ENCODE measurements around the gene LRP11. TPM values are rescaled to one million over a fixed set of nuclear protein-coding genes. Genes with fewer than 3 reads are reported as not detected.

LRP11 gene
- total and polyA plus RNA-seq, 10 of the 15 experiments (the other 5 are each of a cell fraction or from before 2014, with no cell fraction given), result under 0.01 to 0.23 (median 0.03) TPM; not detected in 6

- Histone ChIP-seq H3K4me2 (ENCODE audit: control insufficient read depth, insufficient read depth) (no peak overlapping the region), H4K20me1 (ENCODE audit: control insufficient read depth, insufficient read depth) (no peaks in the 10 kb centered on the region), H2AFZ (ENCODE audit: control insufficient read depth, low read depth, low read length) (no peak overlapping the region), H3K4me1 (ENCODE audit: control insufficient read depth, insufficient read depth, low read length) (no peaks in the 10 kb centered on the region), H3K27ac (ENCODE audit: control insufficient read depth, insufficient read depth) (no peak overlapping the region), H3K9me3 (replicated peaks; ENCODE audit: control insufficient read depth, insufficient read depth, low read length) (no peaks in the 10 kb centered on the region), H3K36me3 (ENCODE audit: control insufficient read depth in 2 of 2, insufficient read depth in 2 of 2, low read length in 1 of 2) (no peaks in the 10 kb centered on the region), H3K79me2 (ENCODE audit: control insufficient read depth, insufficient read depth, low read length) (no peaks in the 10 kb centered on the region), H3K27me3 (replicated peaks in 1 of 2; ENCODE audit: control insufficient read depth in 2 of 2, insufficient read depth in 2 of 2, low read length in 1 of 2) (peaks cover 0 to 7% of the 10 kb centered on the region in 2 experiments; a peak in 2 of 4 replicates), H3K4me3 (no peak overlapping the region), H3K9ac (ENCODE audit: control insufficient read depth, insufficient read depth, low read length) (no peak overlapping the region)
- ChIA-PET RAD21 (ENCODE audit: unreplicated experiment) (interaction anchor here (1.0 kb wide), 1 partner anchor 77 kb away, joined by 4 read pairs; no protein-coding TSS in a partner anchor), CTCF (interaction anchor here (1.1 to 2.9 kb wide), 8 partner anchors 12 to 278 kb away, joined by 3 to 17 read pairs (median 4); no protein-coding TSS in a partner anchor), POLR2A (no interaction called here), SMC1A (ENCODE audit: uncharacterized antibody, unreplicated experiment) (interaction anchor here (1.0 to 2.0 kb wide), 3 partner anchors 8 to 286 kb away, joined by 3 to 5 read pairs (median 3); no protein-coding TSS in a partner anchor)
- no peak for FAIRE-seq
- ATAC-seq, result no peak
- intact Hi-C loops (cut with micrococcal nuclease; ENCODE audit: unreplicated experiment) (no loop called here), in situ Hi-C loops (cut with MboI) (no loop called here)
- WGBS (ENCODE audit: insufficient coverage, insufficient replicate concordance, low lambda C conversion rate, missing lambda C conversion rate), result 13% methylated on average over 4 of the region's 4 CpGs
- BruUV-seq (replicated peaks), result no TSS peak
- TF ChIP-seq SMC3 (IDR thresholded peaks at IDR 0.05; ENCODE audit: borderline replicate concordance, low read length) (peak; percentile 36; the same call in 1 of the 2 replicates), WRNIP1 (IDR thresholded peaks at IDR 0.05; ENCODE audit: borderline replicate concordance, low read depth, low read length) (no peak), RAD21 (IDR thresholded peaks at IDR 0.05; ENCODE audit: insufficient read depth, low read depth, low read length) (peak; percentile 31; the same call in 1 of the 2 replicates)
- DNase-seq (ENCODE audit: low read depth, low spot score), result no peak
These were observed 41.1 kb downstream of the LRP11 start for GRCh38 chr6:149823013-149823412.

GRCh38 chr6:149821492-149821891 lies 42.7 kb downstream of the LRP11 start:
- peaks cover 0 to 7% of the 10 kb centered on the region in 2 experiments; a peak in 1 of 4 replicates for H3K27me3 ChIP-seq (replicated peaks in 1 of 2; ENCODE audit: control insufficient read depth in 2 of 2, insufficient read depth in 2 of 2, low read length in 1 of 2)
- no peaks in the 10 kb centered on the region for H3K79me2 ChIP-seq (ENCODE audit: control insufficient read depth, insufficient read depth, low read length)
- POLR2A ChIA-PET, result no interaction called here
- intact Hi-C loops (cut with micrococcal nuclease; ENCODE audit: unreplicated experiment), result no loop called here
- H3K4me3 ChIP-seq, result no peak overlapping the region
- H4K20me1 ChIP-seq (ENCODE audit: control insufficient read depth, insufficient read depth), result no peaks in the 10 kb centered on the region
- CTCF ChIA-PET, result interaction anchor here (1.3 to 2.9 kb wide), 7 partner anchors 10 to 62 kb away, joined by 3 to 17 read pairs (median 4); no protein-coding TSS in a partner anchor
- FAIRE-seq (no peak), ATAC-seq (no peak), DNase-seq (ENCODE audit: low read depth, low spot score) (no peak)
- H3K27ac ChIP-seq (ENCODE audit: control insufficient read depth, insufficient read depth), result no peak overlapping the region
- H3K4me1 ChIP-seq (ENCODE audit: control insufficient read depth, insufficient read depth, low read length), result no peaks in the 10 kb centered on the region
- BruUV-seq (replicated peaks), result no TSS peak
- SMC1A ChIA-PET (ENCODE audit: uncharacterized antibody, unreplicated experiment), result interaction anchor here (0.7 to 2.0 kb wide), 5 partner anchors 8 to 96 kb away, joined by 3 to 5 read pairs (median 3); no protein-coding TSS in a partner anchor
- H2AFZ ChIP-seq (ENCODE audit: control insufficient read depth, low read depth, low read length), result no peak overlapping the region
- RAD21 ChIA-PET (ENCODE audit: unreplicated experiment), result interaction anchor here (1.4 kb wide), 1 partner anchor 15 kb away, joined by 4 read pairs; no protein-coding TSS in a partner anchor
- in situ Hi-C loops (cut with MboI), result no loop called here
- no peaks in the 10 kb centered on the region for H3K9me3 ChIP-seq (replicated peaks; ENCODE audit: control insufficient read depth, insufficient read depth, low read length)
- WGBS (ENCODE audit: insufficient coverage, insufficient replicate concordance, low lambda C conversion rate, missing lambda C conversion rate), result 0% methylated on average over 1 of the region's 1 CpG
- H3K36me3 ChIP-seq (ENCODE audit: control insufficient read depth in 2 of 2, insufficient read depth in 2 of 2, low read length in 1 of 2), result no peaks in the 10 kb centered on the region
- no peak overlapping the region for H3K9ac ChIP-seq (ENCODE audit: control insufficient read depth, insufficient read depth, low read length)
- no peak overlapping the region for H3K4me2 ChIP-seq (ENCODE audit: control insufficient read depth, insufficient read depth)
- TF ChIP-seq TAF1 (IDR thresholded peaks at IDR 0.05; ENCODE audit: borderline replicate concordance, low read depth, low read length) (no peak), NBN (IDR thresholded peaks at IDR 0.05) (no peak), CTCF (IDR thresholded peaks at IDR 0.05 in 2 of 3, conservative IDR thresholded peaks at IDR 0.05 in 1 of 3; ENCODE audit: control insufficient read depth in 2 of 3, extremely low read depth in 1 of 3, insufficient read depth in 1 of 3, low read depth in 3 of 3, low read length in 3 of 3) (no peak), RFX5 (IDR thresholded peaks at IDR 0.05; ENCODE audit: low read depth, low read length) (no peak), FOXM1 (IDR thresholded peaks at IDR 0.05; ENCODE audit: low read depth, low read length) (no peak), SMAD1 (IDR thresholded peaks at IDR 0.05; ENCODE audit: low read depth, partially characterized antibody) (no peak), RUNX3 (IDR thresholded peaks at IDR 0.05; ENCODE audit: low read length) (no peak), BCL3 (IDR thresholded peaks at IDR 0.05; ENCODE audit: borderline replicate concordance, insufficient read depth, low read depth, low read length, poor library complexity, severe bottlenecking) (no peak), BCL11A (IDR thresholded peaks at IDR 0.05; ENCODE audit: low read depth, low read length) (no peak), IKZF1 (conservative IDR thresholded peaks at IDR 0.05) (no peak), HCFC1 (IDR thresholded peaks at IDR 0.05; ENCODE audit: low read length) (no peak), SP1 (IDR thresholded peaks at IDR 0.05; ENCODE audit: low read depth, low read length) (no peak), HDAC6 (IDR thresholded peaks at IDR 0.05; ENCODE audit: unreplicated experiment) (no peak)
